Spleen (tissue), 7 donors: Measurements from ENCODE around the gene PDLIM7.

Experiments
- POLR2AphosphoS5 ChIP-seq, 3 donors: sonication (generic); formaldehyde crosslinking; IDR thresholded peaks; one replicate each; pipeline ENCODE4 v1.5.1; 2017; ENCODE audit warnings: antibody characterized with exemption in 3 of 3
- TF ChIP-seq, protein P1 (sequence below), 11 experiments: fragments of 200-600 bp in 7 of 11; fragments of 450-650 bp in 4 of 11; sonication (generic) in 4 of 11; IDR thresholded peaks in 8 of 11; conservative IDR thresholded peaks in 3 of 11; 1 replicate in 7 of 11; 2 replicates in 4 of 11; pipeline versions ENCODE4 v1.4.0 to v1.8.0; 2016 to 2021; ENCODE audit warnings: antibody characterized with exemption in 11 of 11, inconsistent platforms in 4 of 11, mild to moderate bottlenecking in 1 of 11
- donor health status: DM: no; HTN: no; CAD: no; lungs with moderate emphysema.
- donor health status: DM: no; HTN: no; CAD: no.
- donor health status: DM: no; HTN: no; CAD: no.

DNA sequence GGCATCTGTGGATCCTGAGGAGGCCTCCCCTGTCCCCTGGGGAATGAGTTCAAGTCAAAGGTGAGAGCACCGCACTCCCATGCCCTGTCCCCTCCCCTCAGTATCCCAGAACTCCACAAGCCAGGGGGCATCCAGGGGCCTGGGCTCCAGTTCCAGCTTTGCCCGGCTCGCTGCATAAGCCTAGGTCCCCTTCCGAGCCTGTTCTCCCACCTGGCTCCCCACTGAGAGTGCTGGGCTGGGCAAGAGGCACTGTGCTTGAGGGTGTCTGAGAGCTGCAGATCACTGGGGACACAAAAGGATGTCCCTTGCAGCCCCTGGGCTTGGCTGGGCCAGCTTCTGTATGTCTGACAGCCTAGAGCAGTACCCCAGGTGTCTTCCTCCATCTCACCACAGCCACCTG, 7.7 kb upstream of the PDLIM7 start:
- TF ChIP-seq, protein P1, sequence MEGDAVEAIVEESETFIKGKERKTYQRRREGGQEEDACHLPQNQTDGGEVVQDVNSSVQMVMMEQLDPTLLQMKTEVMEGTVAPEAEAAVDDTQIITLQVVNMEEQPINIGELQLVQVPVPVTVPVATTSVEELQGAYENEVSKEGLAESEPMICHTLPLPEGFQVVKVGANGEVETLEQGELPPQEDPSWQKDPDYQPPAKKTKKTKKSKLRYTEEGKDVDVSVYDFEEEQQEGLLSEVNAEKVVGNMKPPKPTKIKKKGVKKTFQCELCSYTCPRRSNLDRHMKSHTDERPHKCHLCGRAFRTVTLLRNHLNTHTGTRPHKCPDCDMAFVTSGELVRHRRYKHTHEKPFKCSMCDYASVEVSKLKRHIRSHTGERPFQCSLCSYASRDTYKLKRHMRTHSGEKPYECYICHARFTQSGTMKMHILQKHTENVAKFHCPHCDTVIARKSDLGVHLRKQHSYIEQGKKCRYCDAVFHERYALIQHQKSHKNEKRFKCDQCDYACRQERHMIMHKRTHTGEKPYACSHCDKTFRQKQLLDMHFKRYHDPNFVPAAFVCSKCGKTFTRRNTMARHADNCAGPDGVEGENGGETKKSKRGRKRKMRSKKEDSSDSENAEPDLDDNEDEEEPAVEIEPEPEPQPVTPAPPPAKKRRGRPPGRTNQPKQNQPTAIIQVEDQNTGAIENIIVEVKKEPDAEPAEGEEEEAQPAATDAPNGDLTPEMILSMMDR (IDR thresholded peaks at IDR 0.05 in 8 of 11, conservative IDR thresholded peaks at IDR 0.05 in 3 of 11): no peak
- no peak for TF ChIP-seq POLR2AphosphoS5 (IDR thresholded peaks at IDR 0.05)
